H9 (cell line): Measurements from ENCODE around the gene METTL9. TPM values are rescaled to one million over a fixed set of nuclear protein-coding genes. Genes with fewer than 3 reads are reported as not detected.

Experiments used
- DNase-seq: peaks from one replicate; pipeline ENCODE4 v3.0.0-alpha.2; 2017
- H2AFZ ChIP-seq: one replicate; pipeline ENCODE4 v1.6.1; 2013; ENCODE audit warnings: mild to moderate bottlenecking, low read length, control low read depth, moderate library complexity
- H2AK5ac ChIP-seq: 2 replicates; pipeline ENCODE4 v1.6.1; 2013; ENCODE audit warnings: low read length, control low read depth, mixed read lengths; ENCODE audit not compliant: insufficient read length
- H2BK120ac ChIP-seq: one replicate; pipeline ENCODE4 v1.6.1; 2013; ENCODE audit warnings: low read depth, mild to moderate bottlenecking, low read length, control low read depth, inconsistent platforms; ENCODE audit not compliant: poor library complexity, severe bottlenecking
- H2BK12ac ChIP-seq: 2 replicates; pipeline ENCODE4 v1.6.1; 2013; ENCODE audit warnings: low read length, control low read depth, mixed read lengths, low read depth; ENCODE audit not compliant: insufficient read length
- H2BK15ac ChIP-seq: 2 replicates; pipeline ENCODE4 v1.6.1; 2013; ENCODE audit warnings: low read depth, low read length, control low read depth
- H2BK20ac ChIP-seq: one replicate; pipeline ENCODE4 v1.6.1; 2013; ENCODE audit warnings: low read depth, mild to moderate bottlenecking, low read length, control low read depth, inconsistent platforms; ENCODE audit not compliant: poor library complexity, severe bottlenecking
- H2BK5ac ChIP-seq: 2 replicates; pipeline ENCODE4 v1.6.1; 2013; ENCODE audit warnings: low read length, control low read depth, mixed read lengths; ENCODE audit not compliant: insufficient read length
- H3K14ac ChIP-seq: 2 replicates; pipeline ENCODE4 v1.6.1; 2013; ENCODE audit warnings: low read length, control low read depth; ENCODE audit not compliant: insufficient read depth
- H3K18ac ChIP-seq: 2 replicates; pipeline ENCODE4 v1.6.1; 2013; ENCODE audit warnings: low read depth, mild to moderate bottlenecking, mixed read lengths, low read length, control low read depth; ENCODE audit not compliant: insufficient read length
- H3K23ac ChIP-seq: 2 replicates; pipeline ENCODE4 v1.6.1; 2013; ENCODE audit warnings: low read length, control low read depth, mixed read lengths, low read depth; ENCODE audit not compliant: insufficient read length
- H3K23me2 ChIP-seq: 2 replicates; pipeline ENCODE4 v1.6.1; 2013; ENCODE audit warnings: low read depth, mild to moderate bottlenecking, mixed read lengths, low read length, control low read depth; ENCODE audit not compliant: insufficient read length, poor library complexity, severe bottlenecking
- H3K27ac ChIP-seq: 2 replicates; pipeline ENCODE4 v1.5.1; 2013; ENCODE audit warnings: low read length, control low read depth, mixed read lengths, low read depth; ENCODE audit not compliant: insufficient read length
- H3K27me3 ChIP-seq: 2 replicates; pipeline ENCODE4 v1.6.1; 2013; ENCODE audit warnings: low read length, control low read depth, inconsistent platforms; ENCODE audit not compliant: insufficient read depth
- H3K4ac ChIP-seq: 2 replicates; pipeline ENCODE4 v1.6.1; 2013; ENCODE audit warnings: low read depth, mild to moderate bottlenecking, control low read depth, inconsistent platforms, low read length, moderate library complexity
- H3K4me1 ChIP-seq: 2 replicates; pipeline ENCODE4 v1.6.1; 2013; ENCODE audit warnings: low read length, control low read depth, inconsistent platforms; ENCODE audit not compliant: insufficient read depth
- H3K4me2 ChIP-seq: 2 replicates; pipeline ENCODE4 v1.6.1; 2013; ENCODE audit warnings: low read length, control low read depth, mixed read lengths; ENCODE audit not compliant: insufficient read length, insufficient read depth
- H3K56ac ChIP-seq: 2 replicates; pipeline ENCODE4 v1.6.1; 2013; ENCODE audit warnings: low read depth, mild to moderate bottlenecking, mixed read lengths, low read length, control low read depth; ENCODE audit not compliant: insufficient read length
- H3K79me1 ChIP-seq: 2 replicates; pipeline ENCODE4 v1.6.1; 2013; ENCODE audit warnings: low read depth, mild to moderate bottlenecking, moderate library complexity, low read length, control low read depth, inconsistent platforms; ENCODE audit not compliant: insufficient read depth, poor library complexity, severe bottlenecking
- H3K79me2 ChIP-seq: 2 replicates; pipeline ENCODE4 v1.6.1; 2013; ENCODE audit warnings: low read length, control low read depth, inconsistent platforms; ENCODE audit not compliant: insufficient read depth
- H3K9ac ChIP-seq: 2 replicates; pipeline ENCODE4 v1.6.1; 2013; ENCODE audit warnings: low read length, control low read depth, mixed read lengths; ENCODE audit not compliant: insufficient read length; ENCODE audit errors: extremely low read depth
- H3K9me3 ChIP-seq: one replicate; pipeline ENCODE4 v1.6.1; 2013; ENCODE audit warnings: low read depth, low read length, inconsistent platforms; ENCODE audit not compliant: control insufficient read depth
- H3T11ph ChIP-seq: one replicate; pipeline ENCODE4 v1.6.1; 2013; ENCODE audit warnings: mild to moderate bottlenecking, low read length, control low read depth, inconsistent platforms
- H4K20me1 ChIP-seq: one replicate; pipeline ENCODE4 v1.6.1; 2013; ENCODE audit not compliant: control insufficient read depth, insufficient read length, insufficient read depth
- H4K5ac ChIP-seq: 2 replicates; pipeline ENCODE4 v1.6.1; 2013; ENCODE audit warnings: low read depth, mild to moderate bottlenecking, mixed read lengths, low read length, control low read depth; ENCODE audit not compliant: insufficient read length
- H4K8ac ChIP-seq: replicated peaks from 2 replicates; pipeline ENCODE4 v1.6.1; 2013; ENCODE audit warnings: low read length, control low read depth, mixed read lengths, low read depth; ENCODE audit not compliant: insufficient read length
- H4K91ac ChIP-seq: 2 replicates; pipeline ENCODE4 v1.6.1; 2013; ENCODE audit warnings: low read depth, mild to moderate bottlenecking, moderate library complexity, mixed read lengths, low read length, control low read depth; ENCODE audit not compliant: insufficient read length
- H3K27ac Mint-ChIP-seq, 3 experiments: 2 replicates in 2 of 3; 3 replicates in 1 of 3; pipeline ENCODE4 v1.8.0; 2020 to 2021; ENCODE audit warnings: mixed read lengths in 3 of 3, mild to moderate bottlenecking in 1 of 3, moderate library complexity in 1 of 3
- H3K27me3 Mint-ChIP-seq: 2 replicates; pipeline ENCODE4 v1.8.0; 2021; ENCODE audit warnings: low read depth, mild to moderate bottlenecking, moderate library complexity, mixed read lengths
- H3K36me3 Mint-ChIP-seq, 3 experiments: 2 replicates in 2 of 3; 3 replicates in 1 of 3; pipeline ENCODE4 v1.8.0; 2020 to 2021; ENCODE audit warnings: low read depth in 3 of 3, mixed read lengths in 3 of 3; ENCODE audit not compliant: insufficient read depth in 1 of 3
- H3K4me1 Mint-ChIP-seq, 2 experiments: 2 replicates each; pipeline ENCODE4 v1.8.0; 2020; ENCODE audit warnings: mixed read lengths in 2 of 2
- H3K4me3 Mint-ChIP-seq, 2 experiments: 2 replicates in 1 of 2; 3 replicates in 1 of 2; pipeline ENCODE4 v1.8.0; 2020 to 2021; ENCODE audit warnings: mild to moderate bottlenecking in 2 of 2, mixed read lengths in 2 of 2, moderate library complexity in 1 of 2
- H3K9me3 Mint-ChIP-seq, 2 experiments: 2 replicates in 1 of 2; 3 replicates in 1 of 2; pipeline ENCODE4 v1.8.0; 2020; ENCODE audit warnings: mild to moderate bottlenecking in 2 of 2, mixed read lengths in 2 of 2, moderate library complexity in 1 of 2
- CTCF ChIP-seq: fragments of 200-600 bp; sonication (generic); conservative IDR thresholded peaks from 3 replicates; pipeline ENCODE4 v1.8.0; 2021; ENCODE audit warnings: antibody characterized with exemption, mild to moderate bottlenecking
- WGBS: extraction: QIAGEN DNeasy Blood & Tissue Kit; methylation state at CpG from one replicate; pipeline ENCODE4 v1.1.7; 2013; ENCODE audit warnings: missing lambda C conversion rate, low lambda C conversion rate, mixed read lengths; ENCODE audit not compliant: insufficient read length; ENCODE audit errors: extremely low coverage; 5-methylcytosine and 5-hydroxymethylcytosine counted together
- total RNA-seq: library from RNA; stranded (reverse); gene quantifications from 2 replicates; pipeline ENCODE4 v1.2.1, GENCODE V29; 2021

Gene METTL9
- total RNA-seq, 1 experiment from 2014 or later = 108 TPM

GRCh38 chr16:21611556-21612384, 12.4 kb downstream of the METTL9 start:
- H3K36me3 Mint-ChIP-seq = peaks cover 4 to 15% (median 10%) of the 10 kb centered on the region in 3 experiments; a peak in 6 of 7 replicates
- no peak for DNase-seq
- H4K20me1 ChIP-seq = no peaks in the 10 kb centered on the region

More at GRCh38 chr16:21611556-21612384, 12.4 kb downstream of the METTL9 start:
- Histone ChIP-seq H2BK120ac (no peak overlapping the region), H3K23ac (no peak overlapping the region), H2BK12ac (no peak overlapping the region), H3K79me2 (peaks cover 22% of the 10 kb centered on the region; the same call in 1 of the 2 replicates), H2AK5ac (no peak overlapping the region), H3K79me1 (peaks cover 18% of the 10 kb centered on the region), H3K9ac (no peak overlapping the region), H3K4me1 (peaks cover 14% of the 10 kb centered on the region), H2AFZ (no peak overlapping the region), H4K5ac (no peak overlapping the region), H4K8ac (no peak overlapping the region), H3T11ph (no peak overlapping the region), H4K91ac (no peak overlapping the region), H3K27me3 (no peaks in the 10 kb centered on the region), H2BK20ac (no peak overlapping the region), H3K27ac (no peak overlapping the region), H3K14ac (no peak overlapping the region), H3K4ac (no peak overlapping the region), H2BK5ac (no peak overlapping the region), H2BK15ac (no peak overlapping the region), H3K18ac (no peak overlapping the region), H3K56ac (no peak overlapping the region), H3K9me3 (no peaks in the 10 kb centered on the region), H3K23me2 (no peaks in the 10 kb centered on the region), H3K4me2 (no peak overlapping the region)
- TF ChIP-seq CTCF = no peak
- no peaks in the 10 kb centered on the region for H3K27me3 Mint-ChIP-seq
- no peaks in the 10 kb centered on the region for H3K9me3 Mint-ChIP-seq
- H3K4me1 Mint-ChIP-seq = peaks cover 51 to 56% of the 10 kb centered on the region in 2 experiments
- H3K4me3 Mint-ChIP-seq = peak overlapping the region in 1 of 2 experiments; percentile 48; a peak in 1 of 5 replicates
- H3K27ac Mint-ChIP-seq = peak overlapping the region; percentile 1 to 91 (median 75); a peak in 4 of 7 replicates
- no CpG with 5 or more reads among the region's 7 CpGs for WGBS
